GM18507 (cell line): ENCODE measurements around the gene UNC13C.

Experiments used
- DNase-seq: peaks from one replicate; pipeline ENCODE4 v3.0.0; 2011; ENCODE audit warnings: low read depth; ENCODE audit not compliant: insufficient read length; ENCODE audit errors: extremely low spot score
- FAIRE-seq: peaks from 2 replicates; lab custom pipeline; 2011; peaks lifted over from hg19 to GRCh38; lab: Jason Lieb, UNC

Gene UNC13C

GRCh38 chr15:54518156-54518882 is 540.1 kb downstream of the UNC13C start:
- DNase-seq (no peak), FAIRE-seq (peak; percentile 41)

DNA sequence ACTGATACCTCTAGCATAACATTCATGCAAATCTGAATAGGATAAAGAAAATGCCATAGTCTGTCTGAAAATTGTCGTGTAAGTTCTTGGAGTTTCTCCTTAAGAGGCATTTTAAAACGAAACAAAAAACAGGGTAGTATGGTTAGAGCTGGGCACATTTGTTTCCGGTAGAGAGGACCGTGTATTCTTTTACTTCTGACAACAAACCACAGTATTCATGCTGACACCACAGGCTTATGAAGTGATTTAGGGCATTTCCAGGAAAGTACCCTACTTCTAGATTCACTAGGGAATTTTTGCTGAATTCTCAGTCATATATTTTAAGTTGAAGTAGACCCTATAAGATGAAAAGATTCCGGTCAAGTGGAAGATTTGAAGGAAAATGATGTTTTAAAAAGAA is 541.3 kb downstream of the UNC13C start:
- DNase-seq (no peak), FAIRE-seq (peak; percentile 83)

GRCh38 chr15:54520616-54521015 is 542.4 kb downstream of the UNC13C start:
- no peak for FAIRE-seq
- no peak for DNase-seq

DNA sequence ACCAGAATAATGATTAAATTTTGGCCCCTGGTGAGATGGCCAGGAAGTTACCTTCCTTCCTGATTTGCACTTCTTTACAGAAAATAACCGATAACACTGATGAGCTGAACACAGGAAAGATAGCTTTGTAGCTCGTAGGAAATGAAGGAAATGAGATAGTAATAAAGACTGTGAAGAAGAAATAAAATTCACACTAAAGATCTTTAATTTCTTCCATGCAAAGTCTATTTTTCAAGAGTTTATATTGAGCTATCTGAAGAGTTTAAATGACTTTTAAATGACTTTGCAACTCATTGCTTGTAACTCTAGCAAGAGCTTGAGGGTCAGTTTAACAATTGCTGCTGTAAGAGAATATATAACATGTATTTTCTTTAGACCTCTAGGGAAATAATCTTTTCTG is 543.0 kb downstream of the UNC13C start:
- DNase-seq (no peak), FAIRE-seq (no peak)

- DNase-seq, result no peak
- no peak for FAIRE-seq
Observed at GRCh38 chr15:54528021-54528420, 549.8 kb downstream of the UNC13C start.

DNA sequence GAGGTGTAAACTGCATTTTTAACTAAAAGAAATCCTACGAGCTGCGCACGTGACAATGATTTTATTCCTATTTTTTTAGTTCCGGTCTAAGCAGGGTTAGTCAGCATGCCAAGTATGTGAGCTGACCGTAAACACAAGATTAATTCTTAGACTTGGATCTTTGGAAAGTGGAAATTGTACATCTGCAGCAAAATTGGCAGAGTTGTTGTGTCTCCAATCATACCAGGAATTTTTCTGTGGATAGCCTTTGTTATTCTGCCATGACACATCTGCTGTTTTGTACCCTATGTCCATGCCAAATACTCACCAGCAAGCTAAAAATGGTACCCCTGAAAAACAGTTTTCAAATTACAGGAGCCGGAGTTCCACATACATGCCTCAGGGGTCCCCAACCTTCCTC is 562.5 kb downstream of the UNC13C start:
- DNase-seq (no peak), FAIRE-seq (no peak)

DNA sequence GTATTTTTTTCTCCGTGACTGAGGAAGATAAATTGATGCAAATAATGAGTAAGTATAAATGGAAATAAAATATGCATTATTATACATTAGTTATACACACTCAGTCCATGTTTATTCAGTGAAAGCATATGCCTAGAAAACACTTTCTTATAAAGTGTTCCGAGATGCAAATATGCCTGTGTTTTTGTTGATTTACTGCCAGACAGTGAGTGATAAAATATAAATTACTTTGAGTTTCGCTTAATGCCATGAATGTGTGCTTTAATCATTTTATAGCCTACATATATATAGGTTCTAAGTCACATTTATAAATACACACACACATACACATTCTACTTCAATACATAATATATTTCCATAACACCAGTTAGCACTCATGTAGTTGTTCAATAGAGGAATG is 569.2 kb downstream of the UNC13C start:
- DNase-seq, result no peak
- FAIRE-seq, result no peak

GRCh38 chr15:54550954-54551353 is 572.7 kb downstream of the UNC13C start:
- DNase-seq (no peak), FAIRE-seq (no peak)

DNA sequence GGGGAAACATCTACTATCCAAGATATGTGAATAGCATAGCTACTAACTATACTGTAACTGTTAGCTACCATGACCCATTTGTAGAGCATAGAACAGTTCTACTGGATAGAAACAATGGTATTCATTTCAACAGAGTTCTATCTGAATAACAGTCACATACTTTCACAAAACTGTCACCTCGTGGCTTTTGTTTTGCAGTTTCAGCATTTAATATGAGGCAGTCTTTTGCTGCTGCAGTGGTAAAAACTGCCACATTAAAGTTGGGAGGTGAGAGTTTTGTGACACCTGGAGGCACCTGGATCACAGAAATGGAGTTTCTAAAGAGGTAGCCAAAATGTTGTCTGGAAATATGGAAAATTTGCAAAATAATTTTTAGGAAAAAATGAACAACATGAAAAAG is 578.0 kb downstream of the UNC13C start:
- DNase-seq, result no peak
- FAIRE-seq, result no peak

- FAIRE-seq (no peak), DNase-seq (no peak)
Observed at GRCh38 chr15:54559405-54560069, 581.3 kb downstream of the UNC13C start.

- FAIRE-seq (no peak), DNase-seq (no peak)
Observed at GRCh38 chr15:54560417-54560816, 582.2 kb downstream of the UNC13C start.

GRCh38 chr15:54564166-54564565 is 585.9 kb downstream of the UNC13C start:
- no peak for FAIRE-seq
- DNase-seq, result no peak

- FAIRE-seq, result no peak
- no peak for DNase-seq
Observed at GRCh38 chr15:54566654-54567053, 588.4 kb downstream of the UNC13C start.

- FAIRE-seq, result no peak
- DNase-seq, result no peak
Observed at GRCh38 chr15:54567408-54568035, 589.3 kb downstream of the UNC13C start.

GRCh38 chr15:54568381-54568780 is 590.1 kb downstream of the UNC13C start:
- no peak for DNase-seq
- FAIRE-seq, result no peak

- DNase-seq (no peak), FAIRE-seq (no peak)
Observed at GRCh38 chr15:54571576-54571975, 593.3 kb downstream of the UNC13C start.

DNA sequence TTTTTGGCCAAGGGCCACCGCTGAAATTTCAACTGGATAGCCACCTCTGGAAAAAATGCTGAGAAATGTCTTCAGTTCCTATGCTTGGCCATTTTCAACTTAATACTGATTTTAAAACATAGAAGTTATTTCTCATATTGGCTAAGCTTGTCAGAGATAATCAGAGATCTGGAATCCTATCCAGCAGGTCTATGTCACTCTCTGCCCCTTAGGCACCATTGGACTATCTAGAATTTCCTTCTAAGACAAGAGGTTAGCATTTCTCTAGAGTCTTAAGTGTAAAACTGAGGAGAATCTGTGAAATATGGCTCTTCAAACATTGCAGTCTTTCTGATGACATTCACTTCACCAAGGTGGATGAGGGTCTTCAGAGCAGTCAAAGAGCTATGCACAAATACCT is 597.3 kb downstream of the UNC13C start:
- DNase-seq (no peak), FAIRE-seq (no peak)

DNA sequence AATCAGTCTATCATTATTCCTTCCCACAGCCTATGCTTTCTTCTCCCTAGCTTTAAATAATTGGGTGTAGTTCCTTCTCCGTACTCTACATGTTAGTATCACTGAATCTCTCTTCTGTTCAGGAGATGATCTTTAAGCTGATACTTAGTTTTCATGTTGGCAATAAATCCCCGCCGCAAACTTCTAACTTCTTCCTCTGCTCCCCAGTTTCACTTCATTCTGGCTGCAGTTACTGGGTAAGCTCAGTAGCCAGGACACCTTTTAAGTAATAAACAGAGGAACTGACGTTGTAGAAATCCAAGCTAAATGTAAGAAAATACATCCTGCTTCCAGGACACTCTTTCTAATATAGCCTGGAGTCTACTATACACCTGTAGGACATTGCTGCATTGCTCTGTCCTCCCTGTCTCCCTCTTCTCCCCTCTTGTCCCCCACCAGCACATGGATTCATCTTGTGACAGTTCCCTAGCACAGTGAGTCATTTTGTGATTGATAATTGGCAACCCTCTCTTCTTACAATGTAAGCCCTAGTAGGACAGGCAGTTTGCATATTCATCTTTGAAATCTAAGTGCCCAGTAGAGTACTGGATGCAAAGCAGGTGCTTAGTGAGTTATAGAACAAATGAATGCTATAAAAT is 598.2 kb downstream of the UNC13C start:
- no peak for FAIRE-seq

GRCh38 chr15:54577476-54578250 is 599.4 kb downstream of the UNC13C start:
- no peak for DNase-seq

More for the DNA sequence above, 598.2 kb downstream of the UNC13C start:
- no peak for DNase-seq

GRCh38 chr15:54579855-54580254 is 601.6 kb downstream of the UNC13C start:
- FAIRE-seq, result no peak
- DNase-seq, result no peak

More at GRCh38 chr15:54577476-54578250, 599.4 kb downstream of the UNC13C start:
- FAIRE-seq, result no peak
